AML-193 (cell line): ENCODE data around the gene PRLR.
"Not testable (repeated sequence)": the region's sequence is repeated elsewhere in the genome, so short reads cannot be mapped to it uniquely, and the experiment has no call there.

Experiments
- DNase-seq, 2 experiments: peaks; one replicate each; lab custom pipeline; 2025; lab: John Stamatoyannopoulos, UW

Gene PRLR

DNA sequence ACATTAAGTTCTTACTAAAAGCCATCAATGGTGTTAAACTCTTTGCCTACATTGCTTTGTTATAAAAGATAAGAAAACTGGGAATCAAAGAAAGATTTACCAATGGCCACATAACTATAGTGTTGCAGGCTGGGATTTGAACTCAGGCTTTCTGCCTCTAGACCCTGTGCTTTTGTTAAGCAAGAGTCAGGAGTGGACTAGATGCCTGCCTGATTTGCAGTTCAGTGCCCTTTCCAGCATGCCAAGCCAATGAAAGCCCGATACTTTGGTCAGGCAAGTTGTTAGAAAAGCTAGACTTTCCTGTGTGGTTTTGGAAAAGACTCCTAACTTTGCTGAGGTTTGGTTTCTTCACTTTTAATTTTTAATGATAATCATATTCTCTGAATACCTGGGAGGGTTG, 161.1 kb downstream of the PRLR start:
- no peak for DNase-seq

DNA sequence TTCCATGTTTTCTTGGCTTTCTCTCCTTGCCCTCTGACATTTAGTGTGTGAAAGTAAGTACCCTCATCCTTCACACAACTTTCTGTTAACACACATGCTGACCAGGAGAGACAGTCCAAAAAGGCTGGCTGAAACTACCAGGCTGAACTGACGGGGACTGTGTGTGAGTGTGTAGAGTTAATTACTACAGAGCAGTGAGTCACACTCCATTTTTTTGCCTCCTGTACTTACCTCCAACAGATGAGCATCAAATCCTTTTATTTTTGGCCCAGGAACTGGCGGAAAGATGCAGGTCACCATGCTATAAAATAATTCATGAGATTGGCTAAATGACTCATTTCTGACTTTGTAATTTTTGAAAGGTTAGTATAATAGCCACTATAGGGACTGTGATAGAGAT, 162.3 kb downstream of the PRLR start:
- DNase-seq, result no peak

DNA sequence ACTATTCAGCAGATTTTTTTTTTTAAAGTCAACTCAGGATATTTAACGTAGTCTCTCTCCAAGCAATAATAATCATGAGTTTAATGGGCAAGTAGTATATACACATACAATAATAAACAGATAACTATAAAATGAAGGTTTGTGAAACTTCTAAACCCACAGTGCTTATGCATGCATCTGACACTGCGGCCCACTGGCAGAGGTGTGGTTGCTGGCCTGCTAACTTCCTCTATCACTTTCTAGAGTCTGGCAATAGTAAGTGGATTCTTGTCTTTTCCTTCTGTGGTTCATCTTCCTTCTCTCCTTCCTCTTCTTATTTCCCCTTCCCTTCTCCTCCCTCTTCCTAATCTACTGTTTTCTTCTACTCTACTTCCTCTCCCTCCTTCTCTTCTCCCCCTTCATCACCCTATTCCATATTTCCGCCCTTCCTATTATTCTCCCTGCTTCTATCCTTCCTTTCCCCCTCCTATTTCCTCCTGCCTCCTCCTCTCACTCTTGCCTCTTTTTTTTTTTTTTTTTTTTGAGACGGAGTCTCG, 164.0 kb downstream of the PRLR start:
- no peak for DNase-seq

DNA sequence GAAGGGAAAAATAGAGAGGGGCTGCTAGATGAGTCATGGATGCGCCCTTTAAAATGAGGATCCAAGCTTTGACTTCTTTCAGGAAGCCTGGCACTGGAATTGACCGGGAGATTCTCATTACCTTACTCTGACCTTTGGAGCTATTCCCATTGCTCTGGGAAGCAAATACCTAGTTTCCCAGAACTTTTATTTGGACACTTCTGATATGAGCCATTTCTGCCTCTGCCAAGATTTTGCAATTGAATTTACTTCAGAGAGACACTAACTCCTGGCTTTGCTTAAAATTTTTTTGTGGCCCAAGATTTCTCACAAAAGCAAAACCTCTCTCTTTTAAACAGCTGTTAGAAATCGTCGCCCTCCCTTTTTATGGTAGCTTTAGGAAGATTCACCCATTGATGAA, 166.9 kb downstream of the PRLR start:
- DNase-seq, result no peak

DNA sequence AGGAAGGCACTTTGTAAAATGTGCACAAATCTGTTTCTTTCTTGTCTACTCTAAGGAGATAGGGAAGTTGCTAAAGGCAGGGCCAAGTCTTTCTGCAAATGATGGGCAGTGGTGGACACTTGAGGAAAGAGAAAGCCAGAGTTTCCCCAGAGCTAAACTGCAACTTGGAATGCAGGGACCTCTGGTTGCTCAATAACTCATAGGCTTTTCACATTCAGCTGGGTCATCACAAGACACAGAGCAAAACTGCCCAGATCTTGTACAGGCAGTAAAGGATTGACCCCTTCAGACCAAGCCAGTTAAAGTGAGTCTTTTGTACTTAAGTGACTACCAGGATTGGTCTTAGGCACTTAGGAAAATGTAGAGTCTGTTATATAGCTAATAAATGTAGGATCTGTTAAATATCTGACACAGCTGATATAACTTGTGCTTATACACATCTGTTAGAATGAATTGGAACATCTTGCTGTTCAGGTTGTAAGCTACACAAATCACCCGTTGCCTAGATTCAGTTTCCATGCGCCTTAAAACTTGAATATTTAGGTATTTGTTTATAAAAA, 169.0 kb downstream of the PRLR start:
- DNase-seq, result no peak

DNA sequence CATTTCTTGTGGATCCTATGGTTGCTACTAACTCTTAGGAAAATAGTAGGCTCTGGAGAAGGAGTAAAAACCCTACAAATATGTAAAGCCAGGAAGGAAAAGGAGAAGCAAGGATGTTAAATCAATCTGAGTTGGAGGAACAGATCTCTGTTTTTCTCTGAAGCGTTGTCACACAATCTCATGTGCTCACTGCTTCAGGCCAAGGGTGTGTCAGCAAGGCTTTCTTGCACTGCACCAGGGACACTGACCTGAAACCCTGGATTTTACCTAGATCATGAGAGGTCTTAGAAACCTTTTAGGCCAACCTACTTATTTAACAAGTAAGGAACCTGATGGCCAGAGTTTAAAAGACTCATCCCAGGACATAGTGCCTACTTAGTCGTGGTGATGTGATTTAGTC, 170.1 kb downstream of the PRLR start:
- no peak for DNase-seq

DNA sequence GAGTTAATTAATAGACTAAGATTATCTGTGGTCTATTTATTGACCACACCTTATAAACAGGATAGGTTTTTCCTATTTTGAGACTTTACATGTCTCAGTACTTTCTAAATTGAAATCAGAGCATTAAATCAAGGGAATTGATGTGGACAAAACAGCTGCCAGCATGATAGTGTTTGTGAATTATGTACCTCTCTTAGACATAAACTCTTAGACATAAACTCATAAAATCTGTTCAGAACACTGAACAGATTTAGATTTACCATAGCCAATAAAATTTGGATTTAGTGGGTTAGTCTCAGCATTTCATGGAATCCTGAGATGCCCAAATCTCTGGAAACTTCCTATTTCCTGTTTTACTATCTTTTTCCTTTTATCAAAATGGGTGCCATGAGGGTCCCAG, 171.0 kb downstream of the PRLR start:
- DNase-seq, result no peak

DNA sequence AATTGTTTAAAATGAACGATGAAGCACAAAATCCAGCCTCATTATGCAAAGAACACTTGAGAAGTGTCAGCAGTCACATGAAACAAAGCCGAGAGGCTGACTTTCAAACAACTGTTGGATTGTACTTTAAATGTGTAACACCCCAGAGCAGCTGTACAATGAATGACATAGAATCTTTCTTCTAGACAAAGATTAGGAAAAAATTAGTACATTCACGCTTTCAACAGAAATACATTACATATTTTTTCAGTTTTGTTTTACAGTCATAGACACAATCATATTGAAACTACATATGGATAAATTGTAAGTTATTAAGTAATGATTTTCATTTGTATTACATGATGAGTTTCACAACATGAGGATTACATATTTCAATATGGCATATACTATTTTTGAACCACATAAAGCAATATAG, 171.9 kb downstream of the PRLR start:
- no peak for DNase-seq

DNA sequence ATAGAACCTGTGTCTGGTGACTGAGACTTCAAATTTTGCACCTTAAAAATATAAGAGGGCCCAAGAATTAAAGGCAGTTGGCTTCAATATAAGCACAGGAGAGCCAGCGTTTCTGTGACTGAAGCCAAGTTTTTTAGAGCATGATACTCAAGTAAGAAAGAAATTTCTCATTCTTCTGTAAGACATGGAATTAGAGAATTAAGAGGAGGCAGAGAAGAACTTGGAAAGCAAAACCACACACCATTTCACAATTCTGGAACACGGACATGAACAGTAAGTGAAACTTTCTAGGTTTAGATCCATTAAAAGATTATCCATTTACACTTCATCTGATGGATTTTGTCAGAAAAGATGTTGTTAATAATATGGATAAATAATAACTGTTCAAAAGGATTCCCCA, 173.6 kb downstream of the PRLR start:
- DNase-seq, result no peak

DNA sequence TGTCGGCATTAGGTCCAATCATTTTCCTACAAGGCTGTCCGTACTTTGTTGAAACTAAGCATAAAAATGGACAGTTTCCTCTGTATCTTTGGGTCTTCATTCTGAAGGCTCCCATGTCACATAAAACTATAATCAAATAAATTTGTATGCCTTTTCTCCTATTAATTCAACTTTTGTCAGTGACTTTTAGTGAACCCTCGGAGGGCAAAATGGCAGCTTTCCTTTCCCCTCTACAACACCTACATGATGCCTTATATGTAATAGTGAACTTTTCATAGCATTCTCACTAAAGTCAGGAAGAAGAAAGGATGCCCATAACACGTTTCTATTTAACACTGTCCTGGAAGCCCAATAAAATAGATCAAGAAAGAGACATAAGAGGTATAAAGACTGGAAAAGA, 177.4 kb downstream of the PRLR start:
- no peak for DNase-seq

DNA sequence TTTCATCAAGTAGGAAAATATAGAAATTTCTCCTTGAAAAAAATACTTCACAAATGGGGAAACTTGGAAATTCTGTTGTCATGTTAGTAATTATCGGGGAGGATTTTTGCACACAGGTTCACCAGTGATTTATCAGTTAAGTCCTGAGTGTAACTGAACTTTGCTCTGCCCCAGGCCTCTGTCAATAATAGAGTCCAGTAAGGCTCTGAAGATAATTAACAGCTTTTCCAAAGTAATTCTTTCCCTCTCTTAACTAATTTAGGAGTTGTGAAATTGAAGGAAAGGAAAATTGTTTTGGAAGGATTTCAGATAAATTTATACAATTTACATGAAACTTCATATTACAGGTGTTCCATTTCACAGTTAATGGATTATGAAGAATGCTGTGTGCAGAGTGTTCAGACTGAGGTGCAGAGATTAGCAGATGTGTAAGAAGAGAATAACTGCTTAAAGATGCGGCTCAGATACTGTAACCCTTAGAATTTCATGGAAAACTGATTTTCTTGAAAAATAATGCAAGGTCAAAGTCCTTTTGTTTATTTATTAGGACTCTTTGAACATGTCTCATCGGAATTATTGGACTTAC, 179.7 kb downstream of the PRLR start:
- no peak for DNase-seq

DNA sequence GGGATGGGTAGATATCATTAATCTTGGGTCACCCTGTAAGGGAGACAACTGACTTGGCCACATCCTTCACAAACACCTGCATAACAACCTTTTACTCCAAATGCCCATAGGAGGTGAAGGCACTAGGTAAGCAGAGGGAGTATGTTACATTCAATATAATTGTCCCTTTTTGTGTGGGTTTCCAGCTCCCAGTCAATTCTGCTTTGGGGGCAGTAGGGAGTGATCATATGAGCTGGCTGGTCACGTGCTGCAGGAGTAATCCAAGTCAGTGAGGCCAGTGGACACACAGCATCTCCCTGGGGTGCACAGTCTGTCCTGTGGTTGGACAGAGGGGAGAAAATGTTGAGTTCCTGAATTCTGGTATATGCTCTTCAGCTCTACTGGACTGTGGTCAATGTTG, 181.4 kb downstream of the PRLR start:
- DNase-seq, result no peak

DNA sequence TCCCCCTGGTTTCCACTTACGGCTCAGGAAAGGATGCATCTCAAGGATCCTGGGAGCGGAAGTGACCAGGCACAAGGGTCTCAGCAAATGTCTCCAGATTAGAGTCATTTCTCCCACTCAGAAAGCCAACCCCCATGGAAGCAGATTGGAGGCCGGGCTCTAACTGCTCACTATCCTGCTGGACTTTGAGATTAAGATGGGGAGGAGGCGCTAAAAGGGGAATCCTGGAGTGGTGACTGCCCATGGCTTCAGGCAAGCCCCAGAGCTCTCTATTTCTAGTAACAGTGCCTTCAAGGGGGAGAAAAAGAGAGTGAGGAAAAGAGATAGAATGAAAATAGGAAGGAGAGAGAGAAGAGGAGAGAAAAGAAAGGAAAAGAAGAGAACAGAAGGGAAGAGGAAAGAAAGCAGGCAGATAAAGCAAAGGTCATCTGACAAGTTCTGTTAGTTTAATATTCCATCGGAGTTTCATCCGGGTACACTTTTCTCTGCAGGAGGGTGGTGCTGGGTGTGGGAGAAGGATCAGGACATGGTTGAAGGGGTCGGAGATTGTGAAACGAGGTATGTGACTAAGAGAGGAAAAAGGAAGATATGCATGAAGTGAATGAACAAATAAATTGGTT, 182.4 kb downstream of the PRLR start, which contains the start of gene AGXT2:
TSS of gene AGXT2 (minus strand) at position 165 of the 620 bp plus-strand sequence. CDS start at position 108, 57 bp downstream.
- no peak for DNase-seq

DNA sequence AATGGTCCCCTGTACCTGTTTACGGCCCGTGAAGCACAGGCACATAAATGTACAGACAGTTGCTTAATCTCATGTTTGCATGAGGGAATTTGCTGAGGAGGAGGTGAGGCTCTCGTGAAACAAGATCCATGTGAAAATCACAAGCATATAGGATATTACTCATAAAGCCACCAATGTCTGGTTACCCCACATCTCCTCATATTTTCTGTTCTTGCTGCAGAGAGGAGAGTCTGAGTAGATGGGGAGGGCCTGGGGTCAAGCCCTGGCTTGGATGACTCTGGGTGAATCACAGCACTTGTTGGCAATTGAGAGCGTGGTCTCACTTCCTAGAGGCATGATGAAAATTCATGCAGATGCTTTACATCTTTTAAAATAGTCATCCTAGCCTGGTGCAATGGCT, 183.5 kb downstream of the PRLR start:
- DNase-seq, result no peak

DNA sequence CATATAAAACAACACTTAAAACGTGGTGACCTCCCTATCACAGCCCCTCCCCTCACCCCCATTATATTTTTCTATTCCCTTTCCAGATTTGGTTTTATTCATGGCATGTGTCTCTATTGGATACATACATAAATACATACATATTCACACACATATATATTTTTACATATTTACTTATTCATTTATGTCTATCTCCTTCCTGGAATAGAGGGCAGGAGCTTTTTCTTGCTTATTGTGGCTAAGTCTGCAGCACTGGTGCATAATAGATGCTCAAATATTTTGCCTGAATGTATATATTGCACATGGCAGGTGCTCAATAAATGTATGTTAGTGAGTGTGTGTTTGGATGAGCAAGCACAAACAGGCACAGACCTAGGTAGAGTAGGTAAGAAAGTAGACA, 185.0 kb downstream of the PRLR start:
- DNase-seq, result no peak

DNA sequence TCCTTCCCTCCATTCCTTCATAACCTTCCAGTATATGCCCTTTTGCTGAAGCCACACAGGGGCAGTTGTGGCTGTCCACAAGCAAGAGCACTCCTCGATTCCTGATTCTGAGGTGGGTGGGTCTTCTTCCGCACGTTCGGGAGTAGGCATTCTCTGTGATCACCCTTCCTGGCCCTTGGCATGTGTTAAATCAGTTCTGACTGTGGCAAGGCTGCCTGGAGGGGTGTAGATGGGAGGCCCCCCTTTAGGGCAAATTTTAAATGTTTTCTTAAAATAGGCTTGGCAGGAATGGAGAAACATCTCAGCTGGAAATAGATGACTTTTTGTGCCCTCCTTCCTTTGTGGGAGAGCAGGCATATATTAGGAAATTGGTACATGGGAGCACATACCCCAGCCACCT, 185.6 kb downstream of the PRLR start:
- DNase-seq, result no peak

DNA sequence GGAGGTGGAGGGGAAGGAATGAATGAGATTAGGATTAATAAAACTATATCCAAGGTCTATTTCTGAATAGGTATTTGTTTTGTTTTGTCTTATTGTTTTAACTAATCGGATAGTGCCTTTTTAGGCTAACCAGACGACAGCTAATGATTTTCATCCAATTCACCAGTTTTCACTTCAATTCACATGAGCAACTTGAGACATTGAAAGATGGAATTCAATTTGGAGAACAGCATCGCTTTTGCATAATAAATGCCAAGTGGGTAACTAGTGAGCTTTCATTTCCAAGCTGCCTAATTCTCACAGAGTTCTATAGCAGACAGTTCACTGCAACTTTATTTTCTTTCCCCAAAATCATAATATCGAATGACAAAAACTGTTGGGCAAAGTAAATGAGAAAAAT, 187.5 kb downstream of the PRLR start:
- no peak for DNase-seq

DNA sequence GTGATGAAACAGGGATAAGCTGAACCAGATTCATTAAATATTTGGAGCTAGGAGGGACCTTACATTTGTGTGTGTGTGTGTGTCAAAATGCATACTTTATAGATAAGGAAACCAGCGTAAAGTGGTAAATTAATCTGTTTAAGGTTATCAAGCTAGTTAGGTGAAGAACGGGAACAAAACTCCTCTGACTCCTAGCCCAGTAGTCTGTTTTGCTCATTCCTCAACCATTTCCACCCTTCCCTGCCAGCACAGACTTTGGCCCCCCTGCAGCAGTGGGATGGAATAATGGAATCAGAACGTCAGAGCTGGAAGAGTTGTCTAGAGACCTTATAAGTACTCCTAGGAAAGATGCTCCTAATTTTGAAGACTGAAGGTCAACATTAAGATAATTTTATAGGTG, 189.0 kb downstream of the PRLR start:
- DNase-seq, result no peak

DNA sequence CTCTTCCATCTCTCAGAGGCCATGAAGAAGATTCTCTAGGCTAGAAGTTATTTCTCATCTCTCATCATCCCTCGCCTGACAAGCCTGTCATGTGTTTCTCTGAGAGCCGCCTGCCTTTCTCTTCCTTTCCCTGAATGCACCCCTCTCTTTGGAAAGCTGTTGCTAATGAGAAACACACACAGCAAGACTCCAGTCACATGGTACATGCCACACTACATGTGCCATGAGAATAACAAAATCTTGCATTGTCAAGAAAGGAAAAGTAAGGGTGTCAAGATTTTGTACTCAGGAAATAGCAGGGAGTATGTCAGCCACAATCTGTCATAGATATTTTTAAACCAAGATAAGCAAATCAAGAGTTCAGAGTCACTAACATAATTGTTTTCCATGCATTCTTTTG, 191.4 kb downstream of the PRLR start:
- DNase-seq, result no peak

DNA sequence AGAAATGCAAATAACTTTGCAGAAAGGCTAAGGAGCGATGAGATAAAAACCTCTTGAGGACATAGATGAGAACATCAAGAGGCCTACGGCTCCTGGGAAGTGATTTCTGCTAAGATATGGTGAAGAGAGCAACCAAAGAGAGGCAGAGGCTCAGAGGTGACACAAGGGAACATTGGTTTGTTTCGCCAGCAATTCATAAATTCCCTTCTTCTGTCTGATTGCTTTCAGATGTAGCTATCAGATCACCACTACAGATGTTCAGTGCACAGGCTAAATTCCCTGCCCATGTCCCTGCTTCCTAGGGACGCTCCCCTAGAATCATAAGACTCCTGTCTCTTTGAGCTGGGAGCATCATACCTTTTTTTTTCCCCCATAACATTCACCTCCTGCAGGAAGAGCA, 193.8 kb downstream of the PRLR start:
- DNase-seq, result no peak

DNA sequence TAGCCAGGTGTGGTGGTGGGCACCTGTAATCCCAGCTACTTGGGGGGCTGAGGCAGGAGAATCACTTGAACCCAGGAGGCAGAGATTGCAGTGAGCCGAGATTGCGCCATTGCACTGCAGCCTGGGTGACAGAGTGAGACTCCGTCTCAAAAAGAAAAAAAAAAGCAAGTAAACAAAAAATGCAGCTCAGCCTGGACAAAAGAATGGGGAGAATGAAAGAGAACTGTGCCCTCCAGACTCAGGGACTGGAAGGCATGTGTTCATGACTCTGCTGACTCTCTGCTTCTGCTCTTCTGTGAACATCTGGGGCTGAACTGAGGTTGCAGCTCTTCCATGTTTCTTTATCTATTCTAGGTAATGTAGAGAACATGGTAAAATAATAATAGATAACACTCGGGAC, 194.4 kb downstream of the PRLR start:
- DNase-seq, result not testable (repeated sequence)

DNA sequence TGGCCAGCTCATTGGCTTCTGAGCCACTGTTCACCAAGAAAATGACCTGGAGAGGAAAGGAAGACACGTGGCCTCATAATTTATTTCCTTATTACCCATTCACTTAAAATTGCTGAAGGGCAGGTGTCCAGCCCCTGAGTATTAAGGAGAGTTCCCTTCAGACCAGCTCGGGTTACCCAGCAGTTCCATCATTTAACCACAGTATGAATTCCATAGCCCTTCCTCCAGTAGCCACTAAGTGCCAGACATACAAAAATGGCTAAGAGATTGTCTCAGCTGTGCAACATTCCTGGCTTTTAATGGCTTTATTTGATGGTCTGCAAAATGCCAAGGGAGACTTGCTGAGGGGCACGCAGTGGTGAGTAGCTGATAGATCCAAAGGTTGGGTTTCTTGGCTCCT, 195.0 kb downstream of the PRLR start:
- DNase-seq, result no peak

DNA sequence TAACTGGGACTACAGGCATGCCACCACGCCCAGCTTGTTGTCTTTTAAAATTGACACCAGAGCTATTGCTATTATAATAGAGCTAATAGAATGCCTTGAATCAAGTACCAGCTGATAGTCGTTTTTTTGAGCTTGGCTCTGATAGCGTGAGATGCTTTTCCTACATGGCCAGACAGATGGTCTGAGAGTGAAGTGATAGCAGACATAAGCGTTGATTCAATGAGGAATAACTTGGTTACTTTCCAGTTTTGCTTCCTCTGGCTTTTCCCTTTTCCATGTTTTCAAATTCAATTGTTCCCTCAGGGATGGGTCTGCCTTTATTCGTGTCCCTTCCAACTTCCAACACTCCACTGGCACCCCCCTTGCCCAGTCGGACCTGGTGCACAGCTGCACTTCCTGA, 197.9 kb downstream of the PRLR start:
- DNase-seq, result no peak

DNA sequence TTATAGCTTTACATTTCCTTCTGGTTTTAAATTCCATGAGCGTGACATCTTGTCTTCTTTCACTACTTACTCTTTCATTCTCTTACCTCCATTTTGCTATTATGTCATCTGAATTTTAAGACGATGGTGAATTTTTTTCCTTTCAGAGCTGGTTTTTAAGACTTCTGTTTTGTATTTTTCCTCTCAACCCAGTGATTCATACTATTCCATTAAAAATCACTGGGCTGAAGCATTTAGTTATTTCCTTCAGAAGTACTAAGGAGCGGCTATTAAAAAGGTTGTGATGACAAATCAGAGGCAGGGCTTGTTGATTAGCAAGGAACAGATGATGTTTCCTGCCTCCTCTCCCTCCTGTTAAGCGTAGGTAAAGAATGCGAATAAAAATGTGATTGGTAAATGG, 199.0 kb downstream of the PRLR start:
- no peak for DNase-seq
